Measurements from ENCODE around the gene RETREG1. TPM values are rescaled to one million over a fixed set of nuclear protein-coding genes. Genes with fewer than 3 reads are reported as not detected.

The RETREG1 gene
- total RNA-seq, 1 donor from 2014 or later = 15.8 TPM

- DNase-seq (ENCODE audit: low spot score) = no peak
- Mint-ChIP-seq H3K9me3 (ENCODE audit: unreplicated experiment) (no peaks in the 10 kb centered on the region), H3K36me3 (ENCODE audit: low read depth, unreplicated experiment) (peaks cover 19% of the 10 kb centered on the region), H3K4me3 (ENCODE audit: unreplicated experiment) (peak overlapping the region; percentile 96), H3K27ac (ENCODE audit: unreplicated experiment) (peak overlapping the region; percentile 86), H3K27me3 (ENCODE audit: unreplicated experiment) (peaks cover 11% of the 10 kb centered on the region), H3K4me1 (ENCODE audit: unreplicated experiment) (peaks cover 57% of the 10 kb centered on the region)
- TF ChIP-seq CTCF (IDR thresholded peaks at IDR 0.05; ENCODE audit: unreplicated experiment) = no peak
Measured at GRCh38 chr5:16464664-16465543, 151.9 kb downstream of the RETREG1 start.

- peaks cover 11% of the 10 kb centered on the region for H3K27me3 Mint-ChIP-seq (ENCODE audit: unreplicated experiment)
- no peak overlapping the region for H3K27ac Mint-ChIP-seq (ENCODE audit: unreplicated experiment)
- TF ChIP-seq CTCF (IDR thresholded peaks at IDR 0.05; ENCODE audit: unreplicated experiment) = no peak
- H3K9me3 Mint-ChIP-seq (ENCODE audit: unreplicated experiment) = no peaks in the 10 kb centered on the region
- peaks cover 57% of the 10 kb centered on the region for H3K4me1 Mint-ChIP-seq (ENCODE audit: unreplicated experiment)
- peaks cover 19% of the 10 kb centered on the region for H3K36me3 Mint-ChIP-seq (ENCODE audit: low read depth, unreplicated experiment)
- peak overlapping the region; percentile 96 for H3K4me3 Mint-ChIP-seq (ENCODE audit: unreplicated experiment)
- DNase-seq (ENCODE audit: low spot score) = no peak
Measured at GRCh38 chr5:16464231-16464630, 152.6 kb downstream of the RETREG1 start.

- DNase-seq (ENCODE audit: low spot score) = no peak
- Mint-ChIP-seq H3K4me1 (ENCODE audit: unreplicated experiment) (peaks cover 39% of the 10 kb centered on the region), H3K27me3 (ENCODE audit: unreplicated experiment) (peaks cover 11% of the 10 kb centered on the region), H3K27ac (ENCODE audit: unreplicated experiment) (peak overlapping the region; percentile 41), H3K9me3 (ENCODE audit: unreplicated experiment) (no peaks in the 10 kb centered on the region), H3K4me3 (ENCODE audit: unreplicated experiment) (no peak overlapping the region), H3K36me3 (ENCODE audit: low read depth, unreplicated experiment) (peaks cover 23% of the 10 kb centered on the region)
- no peak for TF ChIP-seq CTCF (IDR thresholded peaks at IDR 0.05; ENCODE audit: unreplicated experiment)
Measured at GRCh38 chr5:16461782-16462181, 155.0 kb downstream of the RETREG1 start.

GRCh38 chr5:16461026-16461425 lies 155.8 kb downstream of the RETREG1 start:
- H3K4me1 Mint-ChIP-seq (ENCODE audit: unreplicated experiment) = peaks cover 36% of the 10 kb centered on the region
- no peak overlapping the region for H3K27ac Mint-ChIP-seq (ENCODE audit: unreplicated experiment)
- peak overlapping the region; percentile 11 for H3K4me3 Mint-ChIP-seq (ENCODE audit: unreplicated experiment)
- no peaks in the 10 kb centered on the region for H3K9me3 Mint-ChIP-seq (ENCODE audit: unreplicated experiment)
- peaks cover 23% of the 10 kb centered on the region for H3K36me3 Mint-ChIP-seq (ENCODE audit: low read depth, unreplicated experiment)
- H3K27me3 Mint-ChIP-seq (ENCODE audit: unreplicated experiment) = peaks cover 7% of the 10 kb centered on the region
- no peak for DNase-seq (ENCODE audit: low spot score)
- TF ChIP-seq CTCF (IDR thresholded peaks at IDR 0.05; ENCODE audit: unreplicated experiment) = no peak

- DNase-seq (ENCODE audit: low spot score) = no peak
- Mint-ChIP-seq H3K27ac (ENCODE audit: unreplicated experiment) (no peak overlapping the region), H3K27me3 (ENCODE audit: unreplicated experiment) (peaks cover under 1% of the 10 kb centered on the region), H3K4me3 (ENCODE audit: unreplicated experiment) (no peak overlapping the region), H3K36me3 (ENCODE audit: low read depth, unreplicated experiment) (peaks cover 23% of the 10 kb centered on the region), H3K9me3 (ENCODE audit: unreplicated experiment) (no peaks in the 10 kb centered on the region), H3K4me1 (ENCODE audit: unreplicated experiment) (peaks cover 29% of the 10 kb centered on the region)
- TF ChIP-seq CTCF (IDR thresholded peaks at IDR 0.05; ENCODE audit: unreplicated experiment) = no peak
Measured at GRCh38 chr5:16459451-16459850, 157.3 kb downstream of the RETREG1 start.
